K562 (cell line): ENCODE data around the gene TICAM1. TPM values are rescaled to one million over a fixed set of nuclear protein-coding genes. Genes with fewer than 3 reads are reported as not detected.

Experiments used
- BDP1 ChIP-seq: IDR thresholded peaks from 3 replicates; pipeline ENCODE4 v1.6.1; 2011; ENCODE audit not compliant: insufficient read length, insufficient read depth
- CREB1 ChIP-seq, 2 experiments: sonication (generic) in 1 of 2; formaldehyde crosslinking in 1 of 2; IDR thresholded peaks; 2 replicates each; pipeline versions ENCODE4 v1.6.1 to v1.8.0; 2012 to 2022; ENCODE audit warnings: inconsistent platforms in 1 of 2, mild to moderate bottlenecking in 1 of 2, missing genetic modification reagents in 1 of 2, moderate library complexity in 1 of 2
- HMGN3 ChIP-seq: IDR thresholded peaks from 2 replicates; pipeline ENCODE4 v1.6.1; 2011; ENCODE audit warnings: borderline replicate concordance, low read depth, mild to moderate bottlenecking, mixed read lengths, low read length; ENCODE audit not compliant: insufficient read length; ENCODE audit errors: extremely low read depth
- NRF1 ChIP-seq, 2 experiments: fragments of 450-650 bp; IDR thresholded peaks in 1 of 2; conservative IDR thresholded peaks in 1 of 2; 2 replicates each; pipeline ENCODE4 v1.6.1; 2014; ENCODE audit warnings: mild to moderate bottlenecking in 2 of 2
- OTX1 ChIP-seq: fragments of 450-650 bp; formaldehyde crosslinking; IDR thresholded peaks from 2 replicates; pipeline ENCODE4 v1.4.0; 2022; ENCODE audit warnings: mild to moderate bottlenecking
- RFX7 ChIP-seq: fragments of 250-450 bp; sonication (Bioruptor Pico); IDR thresholded peaks from 2 replicates; pipeline ENCODE4 v1.5.1; 2021; ENCODE audit warnings: mild to moderate bottlenecking
- SIN3A ChIP-seq, 2 experiments: fragments of 150-350 bp in 1 of 2; IDR thresholded peaks; 2 replicates each; pipeline ENCODE4 v1.6.1; 2011 to 2016; ENCODE audit warnings: borderline replicate concordance in 2 of 2, low read depth in 2 of 2, low read length in 2 of 2, mild to moderate bottlenecking in 2 of 2, moderate library complexity in 2 of 2; ENCODE audit not compliant: control insufficient read depth in 1 of 2
- ZZZ3 ChIP-seq: fragments of 450-650 bp; IDR thresholded peaks from 2 replicates; pipeline ENCODE4 v1.6.1; 2016; ENCODE audit warnings: antibody characterized with exemption, mild to moderate bottlenecking, moderate library complexity
- polyA plus RNA-seq, 8 experiments: library from polyadenylated mRNA; depleted of rRNA in 4 of 8; stranded (reverse) in 5 of 8; unstranded in 3 of 8; fragments of >200 nt; fragmentation: Nextera tagmentation in 2 of 8; fragmentation: Illumina TruSeq in 1 of 8; extraction: Ambion mirVana in 2 of 8; extraction: Trizol in 1 of 8; gene quantifications; 2 replicates each; pipeline versions ENCODE4 v1.2.1 to v1.2.3, GENCODE V29; 2011 to 2014; ENCODE audit warnings: inconsistent platforms in 1 of 8, missing spikeins in 1 of 8
- total RNA-seq, 7 experiments: library from RNA; depleted of rRNA in 6 of 7; stranded (reverse); fragments of >200 nt in 6 of 7; fragmentation: Illumina TruSeq in 2 of 7; extraction: Trizol in 2 of 7; gene quantifications; 2 replicates each; pipeline versions ENCODE4 v1.2.1 to v1.2.3, GENCODE V29; 2011 to 2021; ENCODE audit warnings: low replicate concordance in 1 of 7
- TF ChIP-seq, protein P1 (sequence below): fragments of 450-650 bp; IDR thresholded peaks from 2 replicates; pipeline ENCODE4 v1.6.1; 2016; ENCODE audit warnings: mild to moderate bottlenecking
- TF ChIP-seq, protein P2 (sequence below): fragments of 250-450 bp; sonication (Bioruptor Pico); IDR thresholded peaks from 2 replicates; pipeline ENCODE4 v1.4.0; 2020
- TF ChIP-seq, protein P3 (sequence below), 3 experiments: fragments of 200-800 bp in 1 of 3; fragments of 250-450 bp in 1 of 3; fragments of 450-650 bp in 1 of 3; sonication (Bioruptor Pico) in 1 of 3; sonication (Bioruptor generic) in 1 of 3; formaldehyde crosslinking in 1 of 3; IDR thresholded peaks; 2 replicates each; pipeline versions ENCODE4 v1.6.1 to v1.8.0; 2016 to 2022; ENCODE audit warnings: mild to moderate bottlenecking in 2 of 3, missing genetic modification characterization in 2 of 3, missing compliant biosample characterization in 1 of 3, moderate library complexity in 1 of 3
- TF ChIP-seq, protein P4 (sequence below): fragments of 250-450 bp; sonication (Bioruptor Pico); IDR thresholded peaks from 2 replicates; pipeline ENCODE4 v1.8.0; 2022; ENCODE audit warnings: inconsistent platforms, mild to moderate bottlenecking, moderate library complexity, borderline replicate concordance
- TF ChIP-seq, protein P5 (sequence below): fragments of 450-650 bp; IDR thresholded peaks from 2 replicates; pipeline ENCODE4 v1.6.1; 2016; ENCODE audit warnings: antibody characterized with exemption

Gene TICAM1
- total and polyA plus RNA-seq, 9 of the 15 experiments (the other 6 are each of a cell fraction or from before 2014, with no cell fraction given), result 0.07 to 11.6 (median 1.5) TPM

DNA sequence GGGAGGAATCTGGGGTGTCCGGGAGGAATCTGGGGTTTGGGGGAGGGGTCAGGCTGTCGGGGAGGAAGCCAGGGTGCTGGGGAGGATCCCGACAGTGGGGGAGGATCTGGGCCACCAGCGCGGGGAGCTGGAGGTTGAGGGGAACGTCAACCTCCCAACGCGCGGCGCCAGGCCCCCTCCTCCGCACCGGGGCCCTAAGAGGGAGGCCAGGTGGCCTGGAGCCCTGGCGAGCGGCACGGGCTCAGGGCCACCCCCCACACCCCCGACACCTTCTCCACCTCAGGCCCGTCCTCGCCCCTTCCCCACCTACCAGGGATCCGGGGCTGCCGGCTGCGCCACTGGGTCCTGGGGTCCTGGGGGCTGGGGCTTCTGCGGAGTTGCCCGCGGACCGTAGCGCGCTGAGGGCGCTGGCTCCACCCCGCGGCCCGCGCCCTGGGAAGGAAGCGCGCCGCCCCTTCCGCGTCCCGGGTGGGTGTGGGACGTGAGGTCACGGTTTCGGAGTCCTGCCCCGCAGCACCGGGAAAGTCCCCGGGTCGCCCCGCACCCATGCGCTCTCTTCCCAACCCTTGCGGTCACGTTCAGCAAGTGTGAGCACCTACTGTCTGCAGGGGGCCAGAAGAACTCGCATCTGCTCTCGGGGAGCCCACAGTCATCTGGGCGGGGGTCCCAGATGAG lies at the start of gene TICAM1 (continued):
- TF ChIP-seq, protein P1, sequence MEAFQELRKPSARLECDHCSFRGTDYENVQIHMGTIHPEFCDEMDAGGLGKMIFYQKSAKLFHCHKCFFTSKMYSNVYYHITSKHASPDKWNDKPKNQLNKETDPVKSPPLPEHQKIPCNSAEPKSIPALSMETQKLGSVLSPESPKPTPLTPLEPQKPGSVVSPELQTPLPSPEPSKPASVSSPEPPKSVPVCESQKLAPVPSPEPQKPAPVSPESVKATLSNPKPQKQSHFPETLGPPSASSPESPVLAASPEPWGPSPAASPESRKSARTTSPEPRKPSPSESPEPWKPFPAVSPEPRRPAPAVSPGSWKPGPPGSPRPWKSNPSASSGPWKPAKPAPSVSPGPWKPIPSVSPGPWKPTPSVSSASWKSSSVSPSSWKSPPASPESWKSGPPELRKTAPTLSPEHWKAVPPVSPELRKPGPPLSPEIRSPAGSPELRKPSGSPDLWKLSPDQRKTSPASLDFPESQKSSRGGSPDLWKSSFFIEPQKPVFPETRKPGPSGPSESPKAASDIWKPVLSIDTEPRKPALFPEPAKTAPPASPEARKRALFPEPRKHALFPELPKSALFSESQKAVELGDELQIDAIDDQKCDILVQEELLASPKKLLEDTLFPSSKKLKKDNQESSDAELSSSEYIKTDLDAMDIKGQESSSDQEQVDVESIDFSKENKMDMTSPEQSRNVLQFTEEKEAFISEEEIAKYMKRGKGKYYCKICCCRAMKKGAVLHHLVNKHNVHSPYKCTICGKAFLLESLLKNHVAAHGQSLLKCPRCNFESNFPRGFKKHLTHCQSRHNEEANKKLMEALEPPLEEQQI, result no peak
- TF ChIP-seq BDP1, result no peak
- no peak for TF ChIP-seq OTX1 (CRISPR knock-in tag)
- TF ChIP-seq, protein P2, sequence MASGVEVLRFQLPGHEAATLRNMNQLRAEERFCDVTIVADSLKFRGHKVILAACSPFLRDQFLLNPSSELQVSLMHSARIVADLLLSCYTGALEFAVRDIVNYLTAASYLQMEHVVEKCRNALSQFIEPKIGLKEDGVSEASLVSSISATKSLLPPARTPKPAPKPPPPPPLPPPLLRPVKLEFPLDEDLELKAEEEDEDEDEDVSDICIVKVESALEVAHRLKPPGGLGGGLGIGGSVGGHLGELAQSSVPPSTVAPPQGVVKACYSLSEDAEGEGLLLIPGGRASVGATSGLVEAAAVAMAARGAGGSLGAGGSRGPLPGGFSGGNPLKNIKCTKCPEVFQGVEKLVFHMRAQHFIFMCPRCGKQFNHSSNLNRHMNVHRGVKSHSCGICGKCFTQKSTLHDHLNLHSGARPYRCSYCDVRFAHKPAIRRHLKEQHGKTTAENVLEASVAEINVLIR (CRISPR knock-in tag), result no peak
- TF ChIP-seq ZZZ3, result no peak
- TF ChIP-seq RFX7 (CRISPR knock-in tag), result no peak
- peak; percentile 35 to 63; a peak in 3 of 4 replicates for TF ChIP-seq NRF1 (conservative IDR thresholded peaks at IDR 0.05 in 1 of 2, IDR thresholded peaks at IDR 0.05 in 1 of 2)
- TF ChIP-seq, protein P3, sequence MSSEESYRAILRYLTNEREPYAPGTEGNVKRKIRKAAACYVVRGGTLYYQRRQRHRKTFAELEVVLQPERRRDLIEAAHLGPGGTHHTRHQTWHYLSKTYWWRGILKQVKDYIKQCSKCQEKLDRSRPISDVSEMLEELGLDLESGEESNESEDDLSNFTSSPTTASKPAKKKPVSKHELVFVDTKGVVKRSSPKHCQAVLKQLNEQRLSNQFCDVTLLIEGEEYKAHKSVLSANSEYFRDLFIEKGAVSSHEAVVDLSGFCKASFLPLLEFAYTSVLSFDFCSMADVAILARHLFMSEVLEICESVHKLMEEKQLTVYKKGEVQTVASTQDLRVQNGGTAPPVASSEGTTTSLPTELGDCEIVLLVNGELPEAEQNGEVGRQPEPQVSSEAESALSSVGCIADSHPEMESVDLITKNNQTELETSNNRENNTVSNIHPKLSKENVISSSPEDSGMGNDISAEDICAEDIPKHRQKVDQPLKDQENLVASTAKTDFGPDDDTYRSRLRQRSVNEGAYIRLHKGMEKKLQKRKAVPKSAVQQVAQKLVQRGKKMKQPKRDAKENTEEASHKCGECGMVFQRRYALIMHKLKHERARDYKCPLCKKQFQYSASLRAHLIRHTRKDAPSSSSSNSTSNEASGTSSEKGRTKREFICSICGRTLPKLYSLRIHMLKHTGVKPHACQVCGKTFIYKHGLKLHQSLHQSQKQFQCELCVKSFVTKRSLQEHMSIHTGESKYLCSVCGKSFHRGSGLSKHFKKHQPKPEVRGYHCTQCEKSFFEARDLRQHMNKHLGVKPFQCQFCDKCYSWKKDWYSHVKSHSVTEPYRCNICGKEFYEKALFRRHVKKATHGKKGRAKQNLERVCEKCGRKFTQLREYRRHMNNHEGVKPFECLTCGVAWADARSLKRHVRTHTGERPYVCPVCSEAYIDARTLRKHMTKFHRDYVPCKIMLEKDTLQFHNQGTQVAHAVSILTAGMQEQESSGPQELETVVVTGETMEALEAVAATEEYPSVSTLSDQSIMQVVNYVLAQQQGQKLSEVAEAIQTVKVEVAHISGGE (CRISPR knock-in tag; IDR thresholded peaks at IDR 0.05), result 0 out of 6 replicates have a peak, but pooled peaks of 1 of the 3 experiments have one; percentile 18
- TF ChIP-seq SIN3A (IDR thresholded peaks at IDR 0.05; ENCODE audit: borderline replicate concordance in 2 of 2, control insufficient read depth in 1 of 2, low read depth in 2 of 2, low read length in 2 of 2), result peak in 1 of 2 experiments; percentile 37; a peak in 1 of 4 replicates
- TF ChIP-seq, protein P4, sequence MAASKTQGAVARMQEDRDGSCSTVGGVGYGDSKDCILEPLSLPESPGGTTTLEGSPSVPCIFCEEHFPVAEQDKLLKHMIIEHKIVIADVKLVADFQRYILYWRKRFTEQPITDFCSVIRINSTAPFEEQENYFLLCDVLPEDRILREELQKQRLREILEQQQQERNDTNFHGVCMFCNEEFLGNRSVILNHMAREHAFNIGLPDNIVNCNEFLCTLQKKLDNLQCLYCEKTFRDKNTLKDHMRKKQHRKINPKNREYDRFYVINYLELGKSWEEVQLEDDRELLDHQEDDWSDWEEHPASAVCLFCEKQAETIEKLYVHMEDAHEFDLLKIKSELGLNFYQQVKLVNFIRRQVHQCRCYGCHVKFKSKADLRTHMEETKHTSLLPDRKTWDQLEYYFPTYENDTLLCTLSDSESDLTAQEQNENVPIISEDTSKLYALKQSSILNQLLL (CRISPR knock-in tag), result no peak
- TF ChIP-seq, protein P5, sequence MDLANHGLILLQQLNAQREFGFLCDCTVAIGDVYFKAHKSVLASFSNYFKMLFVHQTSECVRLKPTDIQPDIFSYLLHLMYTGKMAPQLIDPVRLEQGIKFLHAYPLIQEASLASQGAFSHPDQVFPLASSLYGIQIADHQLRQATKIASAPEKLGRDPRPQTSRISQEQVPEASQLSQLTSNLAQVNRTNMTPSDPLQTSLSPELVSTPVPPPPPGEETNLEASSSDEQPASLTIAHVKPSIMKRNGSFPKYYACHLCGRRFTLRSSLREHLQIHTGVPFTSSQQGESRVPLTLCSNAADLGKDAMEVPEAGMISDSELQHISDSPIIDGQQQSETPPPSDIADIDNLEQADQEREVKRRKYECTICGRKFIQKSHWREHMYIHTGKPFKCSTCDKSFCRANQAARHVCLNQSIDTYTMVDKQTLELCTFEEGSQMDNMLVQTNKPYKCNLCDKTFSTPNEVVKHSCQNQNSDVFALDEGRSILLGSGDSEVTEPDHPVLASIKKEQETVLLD, result peak; percentile 67; the same call in 1 of the 2 replicates
- peak; percentile 56 for TF ChIP-seq HMGN3
- no peak for TF ChIP-seq CREB1 (IDR thresholded peaks at IDR 0.05)
- peak; percentile 57; the same call in 1 of the 2 replicates for TF ChIP-seq CREB1 (CRISPR knock-in tag; IDR thresholded peaks at IDR 0.05)
